Neuron (in vitro differentiated cells): Measurements from ENCODE around the gene POLA2.
"Not testable (repeated sequence)": the region's sequence is repeated elsewhere in the genome, so short reads cannot be mapped to it uniquely, and the experiment has no call there.

ENCODE experiments used
- H2AFZ ChIP-seq: one replicate; pipeline ENCODE4 v1.6.1; 2013; ENCODE audit warnings: low read depth, mild to moderate bottlenecking, inconsistent platforms, low read length, moderate library complexity
- H3K27me3 ChIP-seq: one replicate; pipeline ENCODE4 v1.6.1; 2013; ENCODE audit warnings: low read length; ENCODE audit not compliant: insufficient read depth
- H3K36me3 ChIP-seq: one replicate; pipeline ENCODE4 v1.6.1; 2013; ENCODE audit warnings: low read length; ENCODE audit not compliant: insufficient read depth
- H3K4me1 ChIP-seq: one replicate; pipeline ENCODE4 v1.6.1; 2013; ENCODE audit warnings: low read length; ENCODE audit not compliant: insufficient read depth
- H3K4me3 ChIP-seq: 2 replicates; pipeline ENCODE4 v1.5.1; 2013; ENCODE audit warnings: mild to moderate bottlenecking, low read length, moderate library complexity
- H3K9me3 ChIP-seq: one replicate; pipeline ENCODE4 v1.6.1; 2013; ENCODE audit warnings: low read length

The POLA2 gene

GRCh38 chr11:65321828-65322485, 60.2 kb downstream of the POLA2 start:
- no peak overlapping the region for H2AFZ ChIP-seq
- H3K4me1 ChIP-seq, result peaks cover 5% of the 10 kb centered on the region
- no peaks in the 10 kb centered on the region for H3K9me3 ChIP-seq
- H3K27me3 ChIP-seq, result no peaks in the 10 kb centered on the region
- no peak overlapping the region for H3K4me3 ChIP-seq
- H3K36me3 ChIP-seq, result peaks cover 23% of the 10 kb centered on the region

GRCh38 chr11:65323813-65324212, 62.1 kb downstream of the POLA2 start:
- Histone ChIP-seq H3K4me1 (no peaks in the 10 kb centered on the region), H2AFZ (no peak overlapping the region), H3K9me3 (no peaks in the 10 kb centered on the region), H3K27me3 (no peaks in the 10 kb centered on the region), H3K4me3 (no peak overlapping the region), H3K36me3 (peaks cover 23% of the 10 kb centered on the region)

- no peaks in the 10 kb centered on the region for H3K27me3 ChIP-seq
- no peak overlapping the region for H3K4me3 ChIP-seq
- peaks cover 2% of the 10 kb centered on the region for H3K4me1 ChIP-seq
- no peaks in the 10 kb centered on the region for H3K9me3 ChIP-seq
- peaks cover 23% of the 10 kb centered on the region for H3K36me3 ChIP-seq
- H2AFZ ChIP-seq, result no peak overlapping the region
Observed at GRCh38 chr11:65325435-65325834, 63.7 kb downstream of the POLA2 start.

DNA sequence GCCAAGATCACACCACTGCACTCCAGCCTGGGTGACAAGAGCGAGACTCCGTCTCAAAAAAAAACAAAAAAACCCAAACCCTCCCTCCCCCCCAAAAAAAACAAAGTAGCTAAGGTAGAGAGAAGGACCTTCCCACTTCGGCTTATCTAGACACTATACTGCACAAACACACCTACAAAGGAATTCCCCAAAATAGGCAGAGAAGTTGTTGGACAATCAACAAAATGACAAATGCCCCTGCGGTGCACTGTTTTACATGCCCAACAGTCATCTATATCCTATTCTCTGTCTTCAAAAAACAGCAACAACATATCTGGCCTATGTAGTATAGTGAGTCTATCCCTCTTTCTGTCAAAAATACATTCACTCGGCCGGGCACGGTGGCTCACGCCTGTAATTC, 65.3 kb downstream of the POLA2 start:
- Histone ChIP-seq H3K4me1 (peaks cover 2% of the 10 kb centered on the region), H3K4me3 (no peak overlapping the region), H2AFZ (no peak overlapping the region), H3K9me3 (no peaks in the 10 kb centered on the region), H3K36me3 (peaks cover 7% of the 10 kb centered on the region), H3K27me3 (no peaks in the 10 kb centered on the region)

DNA sequence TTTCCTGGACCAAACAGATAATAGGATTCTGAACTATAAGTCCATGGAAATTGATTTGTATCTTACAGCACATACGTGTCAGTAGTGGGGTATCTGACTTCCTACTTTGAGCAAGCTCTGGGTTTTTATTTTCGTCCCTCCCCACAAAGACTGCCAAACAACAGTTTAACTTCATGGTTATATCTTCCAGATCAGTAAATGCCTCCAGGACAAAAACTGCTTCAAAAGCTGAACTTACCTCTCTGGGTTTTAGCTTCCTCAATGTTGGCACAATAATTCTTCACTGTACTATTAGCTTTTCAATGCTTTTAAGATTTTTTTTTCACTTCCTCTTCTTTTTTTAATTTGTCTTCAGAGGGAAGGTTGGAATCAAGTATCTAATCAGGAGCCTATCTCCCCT, 67.7 kb downstream of the POLA2 start:
- H3K36me3 ChIP-seq, result no peaks in the 10 kb centered on the region
- peak overlapping the region; percentile 27 for H3K4me3 ChIP-seq
- peaks cover 2% of the 10 kb centered on the region for H3K4me1 ChIP-seq
- H2AFZ ChIP-seq, result peak overlapping the region; percentile 85
- H3K27me3 ChIP-seq, result no peaks in the 10 kb centered on the region
- H3K9me3 ChIP-seq, result no peaks in the 10 kb centered on the region

DNA sequence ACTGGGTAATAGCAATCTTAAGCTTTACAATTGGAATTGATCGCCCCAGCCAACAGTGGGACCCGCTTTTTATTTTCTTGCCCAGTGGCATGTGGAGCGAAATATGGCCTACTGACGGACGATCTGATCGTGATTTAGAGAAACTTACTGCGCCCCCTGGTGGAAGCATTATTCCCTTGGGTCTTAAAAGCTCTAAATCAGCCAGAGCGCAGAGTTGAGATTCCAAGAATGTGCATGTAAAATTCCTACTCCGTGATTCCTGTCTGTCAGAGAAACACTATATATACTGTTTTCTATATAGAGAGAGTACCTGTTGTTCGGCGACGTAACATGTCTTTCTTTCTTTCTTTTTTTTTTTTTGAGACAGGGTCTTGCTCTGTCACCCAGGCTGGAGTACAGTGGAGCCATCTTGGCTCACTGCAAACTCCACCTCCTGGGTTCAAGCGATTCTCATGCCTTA, 68.2 kb downstream of the POLA2 start:
- Histone ChIP-seq H3K9me3 (no peaks in the 10 kb centered on the region), H2AFZ (peak overlapping the region; percentile 85), H3K36me3 (no peaks in the 10 kb centered on the region), H3K4me1 (peaks cover 6% of the 10 kb centered on the region), H3K4me3 (peak overlapping the region; percentile 27), H3K27me3 (no peaks in the 10 kb centered on the region)

DNA sequence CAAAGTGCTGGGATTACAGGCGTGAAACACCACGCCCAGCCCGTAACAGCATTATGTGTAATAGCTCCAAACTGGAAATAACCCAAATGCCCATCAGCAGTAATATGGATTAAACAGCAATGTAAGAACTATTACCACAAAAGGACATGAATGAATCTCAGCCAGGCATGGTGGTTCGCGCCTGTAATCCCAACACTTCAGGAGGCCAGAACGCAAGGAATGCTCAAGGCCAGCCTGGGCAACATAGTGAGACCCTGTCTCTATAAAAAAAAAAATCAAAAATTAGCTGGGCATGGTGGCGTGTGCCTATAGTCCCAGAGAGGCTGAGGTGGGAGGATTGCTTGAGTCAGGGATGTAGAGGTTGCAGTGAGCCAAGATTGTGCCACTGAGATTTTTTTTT, 68.8 kb downstream of the POLA2 start:
- H3K36me3 ChIP-seq, result no peaks in the 10 kb centered on the region
- no peak overlapping the region for H2AFZ ChIP-seq
- H3K4me3 ChIP-seq, result no peak overlapping the region
- no peaks in the 10 kb centered on the region for H3K9me3 ChIP-seq
- H3K27me3 ChIP-seq, result no peaks in the 10 kb centered on the region
- peaks cover 11% of the 10 kb centered on the region for H3K4me1 ChIP-seq

DNA sequence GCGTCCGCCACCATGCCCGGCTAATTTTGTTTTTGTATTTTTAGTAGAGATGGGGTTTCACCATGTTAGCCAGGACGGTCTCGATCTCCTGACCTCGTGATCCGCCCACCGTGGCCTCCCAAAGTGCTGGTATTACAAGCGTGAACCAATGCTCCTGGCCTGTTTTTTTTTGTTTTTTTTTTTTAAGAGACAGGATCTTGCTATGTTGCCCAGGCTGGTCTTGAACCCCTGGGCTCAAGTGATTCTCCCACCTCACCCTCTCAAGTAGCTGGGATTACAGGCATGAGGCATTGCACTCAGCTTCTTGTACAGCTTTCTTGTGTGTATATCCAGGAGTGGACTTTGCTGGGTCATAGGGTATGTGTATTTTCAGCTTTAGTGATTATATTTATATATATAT, 70.8 kb downstream of the POLA2 start:
- H2AFZ ChIP-seq, H3K4me3 ChIP-seq, H3K27me3 ChIP-seq, H3K36me3 ChIP-seq, H3K9me3 ChIP-seq: not testable (repeated sequence)
- H3K4me1 ChIP-seq, result peaks cover 12% of the 10 kb centered on the region

GRCh38 chr11:65334696-65335295, 73.0 kb downstream of the POLA2 start:
- H2AFZ ChIP-seq, result no peak overlapping the region
- H3K9me3 ChIP-seq, result no peaks in the 10 kb centered on the region
- no peaks in the 10 kb centered on the region for H3K27me3 ChIP-seq
- H3K36me3 ChIP-seq, result peaks cover 20% of the 10 kb centered on the region
- H3K4me1 ChIP-seq, result peaks cover 10% of the 10 kb centered on the region
- peak overlapping the region; percentile 86 for H3K4me3 ChIP-seq

DNA sequence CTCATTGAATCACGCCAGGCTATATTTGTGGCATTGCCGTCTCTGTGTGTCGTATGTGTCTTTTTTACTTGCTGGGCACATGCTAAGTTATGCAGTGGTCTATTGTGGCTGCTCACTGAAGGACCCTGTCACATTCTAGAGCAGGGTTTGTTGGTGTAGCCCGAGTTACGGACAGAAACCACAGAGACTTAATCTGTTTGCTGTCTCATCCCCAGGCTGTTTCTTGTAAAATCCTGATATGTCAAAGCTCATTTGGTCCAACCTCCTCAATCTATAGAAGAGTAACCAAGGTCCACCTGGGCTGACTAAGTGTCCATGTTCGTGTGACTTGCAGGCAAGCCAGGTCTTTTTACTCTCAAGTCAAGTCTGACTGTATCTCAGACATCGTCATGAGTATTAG, 76.9 kb downstream of the POLA2 start:
- no peak overlapping the region for H2AFZ ChIP-seq
- H3K4me1 ChIP-seq, result peaks cover 10% of the 10 kb centered on the region
- H3K9me3 ChIP-seq, result no peaks in the 10 kb centered on the region
- H3K27me3 ChIP-seq, result no peaks in the 10 kb centered on the region
- H3K36me3 ChIP-seq, result peaks cover 55% of the 10 kb centered on the region
- no peak overlapping the region for H3K4me3 ChIP-seq

DNA sequence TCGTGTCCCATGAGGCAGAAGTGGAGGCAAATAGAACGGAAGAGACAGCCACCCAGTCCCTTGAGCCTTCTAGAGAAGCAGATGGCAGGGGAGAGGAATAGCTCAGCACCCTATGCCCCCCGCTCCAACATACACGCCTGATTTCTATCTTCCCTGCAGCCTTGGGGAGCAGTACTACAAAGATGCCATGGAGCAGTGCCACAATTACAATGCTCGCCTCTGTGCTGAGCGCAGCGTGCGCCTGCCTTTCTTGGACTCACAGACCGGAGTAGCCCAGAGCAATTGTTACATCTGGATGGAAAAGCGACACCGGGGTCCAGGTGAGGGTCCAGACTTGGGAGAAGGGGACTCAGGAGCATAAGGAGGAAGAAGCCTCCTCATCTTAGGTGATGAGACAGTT, 78.5 kb downstream of the POLA2 start:
- Histone ChIP-seq H3K36me3 (peaks cover 71% of the 10 kb centered on the region), H3K9me3 (no peaks in the 10 kb centered on the region), H3K4me3 (no peak overlapping the region), H3K27me3 (no peaks in the 10 kb centered on the region), H2AFZ (no peak overlapping the region), H3K4me1 (peaks cover 4% of the 10 kb centered on the region)

GRCh38 chr11:65341856-65342255, 80.1 kb downstream of the POLA2 start:
- H3K36me3 ChIP-seq, result peaks cover 87% of the 10 kb centered on the region

More at GRCh38 chr11:65341856-65342255, 80.1 kb downstream of the POLA2 start:
- Histone ChIP-seq H2AFZ (no peak overlapping the region), H3K27me3 (no peaks in the 10 kb centered on the region), H3K4me3 (no peak overlapping the region), H3K4me1 (no peaks in the 10 kb centered on the region), H3K9me3 (no peaks in the 10 kb centered on the region)
